ENCODE results near the gene CTNND1.

Gene CTNND1

GRCh38 chr11:57762235-57762861, 746 bp downstream of the CTNND1 start:
- no peak for DNase-seq (ENCODE audit: low spot score)

- DNase-seq (ENCODE audit: low spot score): no peak
Observed at GRCh38 chr11:57763568-57763967, 2.0 kb downstream of the CTNND1 start.

- no peak for DNase-seq (ENCODE audit: low spot score)
Observed at GRCh38 chr11:57764021-57764420, 2.4 kb downstream of the CTNND1 start.

DNA sequence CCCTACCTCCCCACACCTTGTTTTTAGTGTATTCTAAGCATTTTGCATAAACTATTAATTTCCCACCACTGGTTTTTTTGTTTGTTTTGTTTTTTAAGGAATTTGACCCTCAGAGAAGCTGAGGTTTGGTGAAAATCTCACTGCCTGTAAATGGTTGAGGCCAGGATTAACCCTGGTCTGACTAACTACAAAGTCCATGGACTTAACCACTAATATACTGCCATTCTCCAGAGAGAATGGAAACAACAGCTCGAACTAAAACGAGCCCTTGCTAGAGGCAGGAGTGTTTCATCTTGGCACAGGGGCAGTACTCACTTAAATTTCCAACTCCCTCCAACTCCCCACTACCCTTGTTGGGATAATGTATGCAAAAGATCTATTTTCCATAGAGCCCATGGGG, 3.0 kb downstream of the CTNND1 start:
- no peak for DNase-seq (ENCODE audit: low spot score)

GRCh38 chr11:57764972-57765371, 3.4 kb downstream of the CTNND1 start:
- DNase-seq (ENCODE audit: low spot score): no peak

DNA sequence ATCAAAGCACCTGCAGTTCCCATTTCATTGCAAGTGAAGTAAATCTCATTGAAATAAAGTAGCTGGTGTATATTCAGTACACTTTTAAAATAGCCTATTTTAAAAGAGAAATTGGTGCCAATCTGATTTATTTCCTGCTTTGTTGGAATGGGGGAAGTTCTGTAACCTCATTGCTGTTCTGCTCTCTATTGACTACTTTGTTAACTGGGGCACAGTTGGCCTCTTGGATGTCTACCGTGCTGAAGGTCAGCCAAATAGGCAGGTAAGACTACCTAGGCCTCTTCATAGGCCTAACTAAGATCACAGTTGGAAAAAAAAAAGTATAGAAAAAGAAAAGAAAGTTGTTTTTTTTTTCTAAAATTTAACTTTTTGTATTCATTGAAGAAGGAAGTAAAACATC, 9.2 kb downstream of the CTNND1 start:
- no peak for DNase-seq (ENCODE audit: low spot score)

GRCh38 chr11:57771365-57771764, 9.8 kb downstream of the CTNND1 start:
- no peak for DNase-seq (ENCODE audit: low spot score)

DNA sequence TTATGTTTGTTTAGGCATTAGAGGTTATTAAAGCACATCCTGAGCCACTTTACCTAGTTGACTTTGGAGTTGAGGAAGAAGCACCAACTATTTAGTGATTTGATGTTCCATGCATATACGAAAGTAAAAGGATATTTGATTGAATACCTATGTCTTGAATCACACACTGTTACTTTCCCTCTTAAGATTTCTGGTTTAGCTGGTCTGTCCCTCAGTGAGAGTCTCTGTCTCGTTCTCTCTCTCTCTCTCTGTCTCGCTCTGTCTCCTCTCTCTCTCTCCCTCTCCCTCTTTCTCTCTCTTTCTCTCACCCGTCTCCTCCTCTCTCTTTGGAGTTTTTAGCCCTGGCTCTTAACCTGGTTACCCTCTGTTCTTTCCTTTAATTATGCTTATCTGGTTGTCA, 11.0 kb downstream of the CTNND1 start:
- no peak for DNase-seq (ENCODE audit: low spot score)

DNA sequence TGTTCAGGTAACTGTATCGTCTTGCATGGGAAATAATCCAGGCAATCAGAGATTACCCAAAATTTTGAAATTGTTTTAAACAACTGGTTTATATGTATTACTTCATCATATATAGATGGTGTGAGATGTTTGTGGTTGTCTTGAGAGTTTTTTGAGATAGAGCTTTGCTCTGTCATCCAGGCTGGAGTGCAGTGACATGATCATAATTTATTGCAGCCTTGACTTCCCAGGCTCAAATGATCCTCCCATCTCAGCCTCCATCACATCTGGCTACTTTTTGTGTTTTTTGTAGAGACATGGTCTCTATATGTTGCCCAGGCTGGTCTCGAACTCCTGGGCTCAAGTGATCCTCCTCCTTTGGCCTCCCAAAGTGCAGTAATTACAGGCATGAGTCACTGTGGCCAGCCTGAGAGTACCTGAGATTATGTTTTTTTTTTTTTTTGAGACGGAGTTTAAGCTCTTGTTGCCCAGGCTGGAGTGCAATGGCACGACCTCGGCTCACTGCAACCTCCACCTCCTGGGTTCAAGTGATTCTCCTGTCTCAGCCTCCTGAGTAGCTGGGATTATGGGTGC, 11.5 kb downstream of the CTNND1 start:
- DNase-seq (ENCODE audit: low spot score): no peak

- DNase-seq (ENCODE audit: low spot score): no peak
Observed at GRCh38 chr11:57775491-57775890, 13.9 kb downstream of the CTNND1 start.

DNA sequence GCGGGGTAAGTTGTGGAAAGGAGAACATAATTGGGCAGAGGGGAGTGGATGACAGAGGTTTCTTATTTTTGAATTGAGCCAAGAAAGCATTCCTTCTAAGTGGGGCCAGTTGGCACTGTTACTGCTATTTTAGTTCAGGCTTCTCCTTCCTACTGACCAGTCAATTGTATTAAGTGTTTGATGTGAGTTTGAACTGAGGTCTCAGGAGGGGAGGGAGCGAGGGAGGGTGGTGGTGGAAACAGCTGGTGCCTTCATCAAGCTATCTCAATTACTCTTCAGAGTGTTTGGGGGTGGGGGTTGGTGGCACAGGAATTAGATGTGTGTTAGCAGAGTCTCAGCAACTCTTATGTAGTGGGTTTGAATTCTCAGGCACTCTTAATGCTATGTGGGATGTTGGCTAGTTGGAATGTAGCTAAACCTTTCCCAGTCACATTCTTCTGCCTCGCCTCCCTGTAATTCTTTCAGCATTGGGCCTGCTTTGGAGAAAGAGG, 14.5 kb downstream of the CTNND1 start:
- DNase-seq (ENCODE audit: low spot score): no peak

DNA sequence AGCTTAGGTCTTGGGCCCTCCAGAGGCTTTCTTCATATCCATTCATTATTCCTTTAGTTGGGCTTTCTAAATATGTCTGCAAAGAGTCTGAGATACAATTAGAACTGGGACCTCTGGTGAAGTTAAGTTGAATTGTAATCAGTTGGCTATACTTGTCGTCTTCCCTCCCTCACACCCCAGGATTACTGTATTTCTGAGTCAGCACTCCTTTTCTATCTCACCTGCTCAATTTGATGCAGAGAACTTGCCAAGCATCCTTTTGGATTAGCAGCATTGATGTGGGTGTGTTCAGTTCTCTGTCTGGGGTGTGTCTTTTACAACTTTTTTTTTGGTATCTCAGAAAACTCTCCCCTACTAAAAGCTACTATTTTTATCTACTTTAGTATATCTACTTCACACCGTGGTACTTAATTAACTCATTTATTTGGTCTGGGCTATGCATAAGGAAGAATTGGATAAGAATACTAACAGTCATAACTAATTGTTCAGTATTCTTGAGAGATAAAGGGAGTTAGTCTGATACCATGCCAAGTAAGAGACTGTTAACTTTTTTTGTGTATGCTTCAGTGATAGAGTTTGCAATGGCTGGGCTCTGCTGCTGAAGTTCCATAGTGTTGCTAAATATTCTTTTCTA, 15.1 kb downstream of the CTNND1 start:
- no peak for DNase-seq (ENCODE audit: low spot score)

DNA sequence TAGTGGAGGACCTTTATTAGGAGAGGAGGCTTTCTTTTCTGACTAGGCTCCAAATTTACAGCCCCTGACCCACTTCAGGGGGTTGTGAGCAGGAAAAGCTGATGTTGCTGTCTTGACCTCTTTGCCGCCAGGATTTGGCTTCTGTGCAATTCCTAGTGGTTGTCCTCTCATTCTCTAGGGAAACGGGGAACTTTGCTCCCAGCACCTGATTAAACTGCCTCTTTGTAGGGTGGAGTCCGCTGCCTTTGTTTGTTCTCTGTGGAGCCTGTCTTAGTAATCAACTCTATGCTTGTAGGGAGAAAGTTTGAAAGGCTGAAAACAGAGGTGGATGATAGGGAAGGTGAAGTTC, 16.3 kb downstream of the CTNND1 start:
- no peak for DNase-seq (ENCODE audit: low spot score)

DNA sequence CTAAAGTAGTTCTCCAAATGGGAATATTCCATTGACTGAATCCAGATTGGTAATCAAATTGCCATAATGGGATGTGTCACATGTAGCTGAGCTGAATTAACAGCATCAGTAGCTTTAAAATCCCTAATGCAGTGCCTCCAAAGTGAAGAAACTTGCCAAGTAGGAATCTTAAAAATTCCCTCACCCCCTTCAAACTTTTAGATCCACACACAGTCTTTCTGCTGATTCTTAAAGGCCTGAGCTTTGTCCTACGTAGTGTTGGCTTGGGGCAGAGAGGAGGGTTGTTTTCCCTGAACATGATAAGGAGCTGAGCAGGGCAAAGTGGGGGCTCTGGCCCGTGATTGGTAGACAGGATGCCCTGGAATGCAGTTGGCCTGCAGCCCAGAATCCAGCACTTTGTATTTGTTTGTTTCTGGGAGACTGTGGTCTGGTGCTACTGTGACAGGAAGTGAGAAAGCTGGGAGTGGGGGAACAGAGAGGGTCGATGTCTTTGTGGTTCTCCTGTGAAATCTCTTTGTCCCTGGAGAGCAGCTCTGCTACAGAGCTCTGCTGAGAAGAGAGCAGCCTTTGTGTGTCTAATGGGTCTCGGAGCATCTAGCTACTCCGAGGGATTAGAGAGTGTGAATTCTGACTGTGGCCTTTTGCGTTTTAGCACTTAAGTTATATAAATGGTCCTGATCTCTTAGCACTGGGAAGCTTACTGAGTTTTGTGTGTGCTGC, 16.9 kb downstream of the CTNND1 start:
- no peak for DNase-seq (ENCODE audit: low spot score)

GRCh38 chr11:57779276-57779675, 17.7 kb downstream of the CTNND1 start:
- no peak for DNase-seq (ENCODE audit: low spot score)

- no peak for DNase-seq (ENCODE audit: low spot score)
Observed at GRCh38 chr11:57781529-57781943, 19.9 kb downstream of the CTNND1 start.

DNA sequence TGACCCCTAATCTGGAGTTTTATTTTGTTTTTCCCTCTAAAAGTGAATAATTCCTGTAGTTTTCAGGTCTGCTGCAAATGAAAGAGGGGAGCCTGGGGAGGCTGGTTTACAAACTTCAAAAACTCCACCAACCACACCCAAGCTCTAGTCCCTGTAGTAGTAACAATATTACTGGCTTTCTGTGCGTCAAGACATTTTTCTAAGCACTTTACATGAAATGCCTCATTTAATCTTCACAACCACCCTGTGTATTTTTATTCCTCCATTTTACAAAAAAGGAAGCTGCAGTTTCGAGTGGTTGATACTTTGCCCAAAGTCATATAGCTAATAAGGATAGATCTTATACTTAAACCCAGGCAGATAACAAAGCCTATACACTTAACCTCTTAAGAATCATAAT, 23.5 kb downstream of the CTNND1 start:
- no peak for DNase-seq (ENCODE audit: low spot score)

- no peak for DNase-seq (ENCODE audit: low spot score)
Observed at GRCh38 chr11:57786436-57786835, 24.8 kb downstream of the CTNND1 start.

- DNase-seq (ENCODE audit: low spot score): no peak
Observed at GRCh38 chr11:57787006-57787604, 25.5 kb downstream of the CTNND1 start.

DNA sequence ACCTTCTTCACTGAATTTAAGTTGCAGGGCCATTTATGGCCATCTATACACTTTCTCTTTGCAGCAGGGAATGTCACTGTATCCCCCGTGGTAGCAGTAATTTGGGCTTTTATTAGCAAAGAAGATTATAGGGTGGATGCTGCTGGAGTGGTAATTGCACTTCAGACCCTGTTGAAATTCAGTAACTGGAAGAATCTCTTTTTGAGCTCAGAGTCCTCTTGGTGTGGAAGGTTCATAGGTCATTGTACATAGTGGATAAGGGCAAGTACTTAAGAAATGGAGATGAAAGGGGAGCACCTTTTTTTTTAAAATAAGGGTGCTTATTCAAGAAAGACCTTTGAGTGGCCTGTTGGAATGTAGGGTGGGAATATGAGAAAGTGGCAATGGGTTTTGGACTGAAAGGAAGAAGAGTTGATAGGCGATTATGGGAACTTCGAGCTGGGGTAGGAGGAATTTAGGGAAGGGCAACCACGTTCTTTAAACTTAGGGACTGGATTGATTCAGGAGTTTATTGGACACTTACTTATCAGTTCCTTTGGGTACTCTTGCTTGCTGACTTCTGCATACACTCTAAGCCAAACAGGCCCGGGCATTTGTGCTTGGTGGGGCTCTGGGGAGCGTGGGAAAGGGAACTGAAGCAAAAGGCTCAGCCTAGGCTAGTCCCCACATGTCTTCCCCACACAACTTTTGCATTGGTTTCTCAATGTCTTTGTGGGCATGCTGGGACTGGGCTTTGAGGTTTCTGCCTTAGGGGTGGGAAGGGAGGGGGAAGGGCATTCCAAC, 26.5 kb downstream of the CTNND1 start:
- DNase-seq (ENCODE audit: low spot score): no peak

DNA sequence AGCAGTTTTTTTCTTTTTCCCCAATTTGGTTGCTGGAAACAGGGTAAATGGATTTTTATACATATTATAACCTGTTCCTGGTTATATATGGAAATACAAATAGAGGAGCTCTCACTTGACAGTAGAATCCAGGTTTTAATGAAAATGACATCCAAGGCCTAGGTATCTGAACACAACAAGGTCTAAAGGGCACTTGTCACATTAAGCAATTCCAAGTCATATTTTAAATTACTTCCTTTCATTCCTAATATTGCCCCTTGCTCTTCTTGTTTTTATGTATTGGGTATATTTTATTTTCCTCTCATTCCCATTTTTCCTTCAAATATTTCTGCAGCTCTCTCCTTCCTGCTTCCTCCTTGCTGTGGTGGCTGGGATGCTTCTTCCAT, 27.1 kb downstream of the CTNND1 start:
- DNase-seq (ENCODE audit: low spot score): no peak
